Stomach (tissue), 4 donors: ENCODE data around the gene ALDH1A2.

Experiments used
- EP300 ChIP-seq: sonication (generic); formaldehyde crosslinking; IDR thresholded peaks from one replicate; pipeline ENCODE4 v1.6.1; 2017; ENCODE audit warnings: antibody characterized with exemption
- POLR2AphosphoS5 ChIP-seq, 3 donors: sonication (generic); formaldehyde crosslinking; IDR thresholded peaks; one replicate each; pipeline ENCODE4 v1.6.1; 2016; ENCODE audit warnings: antibody characterized with exemption in 3 of 3
- TF ChIP-seq, protein P1 (sequence below), 7 experiments: fragments of 450-650 bp in 4 of 7; fragments of 200-600 bp in 3 of 7; sonication (generic) in 3 of 7; IDR thresholded peaks; one replicate each; pipeline ENCODE4 v1.5.1; 2016 to 2019; ENCODE audit warnings: antibody characterized with exemption in 7 of 7, control low read depth in 2 of 7, mild to moderate bottlenecking in 1 of 7

DNA sequence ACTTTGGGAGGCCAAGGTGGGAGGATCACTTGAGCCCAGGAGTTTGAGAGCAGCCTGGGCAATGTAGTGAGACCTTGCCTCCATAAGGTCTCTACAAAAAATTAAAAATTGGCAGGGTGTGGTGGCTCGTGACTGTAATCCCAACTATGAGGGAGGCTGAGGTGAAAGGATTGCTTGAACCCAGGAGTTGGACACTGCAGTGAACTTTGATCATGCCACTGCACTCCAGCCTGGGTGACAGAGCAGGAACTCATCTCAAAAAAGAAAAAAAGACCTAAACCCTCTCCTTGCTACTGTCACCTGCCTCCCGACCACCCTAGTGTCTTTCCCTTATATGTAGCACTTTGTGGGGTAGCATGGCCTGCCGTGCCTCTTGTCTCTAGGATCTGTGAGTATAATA lies 48.9 kb upstream of the ALDH1A2 start:
- TF ChIP-seq, protein P1, sequence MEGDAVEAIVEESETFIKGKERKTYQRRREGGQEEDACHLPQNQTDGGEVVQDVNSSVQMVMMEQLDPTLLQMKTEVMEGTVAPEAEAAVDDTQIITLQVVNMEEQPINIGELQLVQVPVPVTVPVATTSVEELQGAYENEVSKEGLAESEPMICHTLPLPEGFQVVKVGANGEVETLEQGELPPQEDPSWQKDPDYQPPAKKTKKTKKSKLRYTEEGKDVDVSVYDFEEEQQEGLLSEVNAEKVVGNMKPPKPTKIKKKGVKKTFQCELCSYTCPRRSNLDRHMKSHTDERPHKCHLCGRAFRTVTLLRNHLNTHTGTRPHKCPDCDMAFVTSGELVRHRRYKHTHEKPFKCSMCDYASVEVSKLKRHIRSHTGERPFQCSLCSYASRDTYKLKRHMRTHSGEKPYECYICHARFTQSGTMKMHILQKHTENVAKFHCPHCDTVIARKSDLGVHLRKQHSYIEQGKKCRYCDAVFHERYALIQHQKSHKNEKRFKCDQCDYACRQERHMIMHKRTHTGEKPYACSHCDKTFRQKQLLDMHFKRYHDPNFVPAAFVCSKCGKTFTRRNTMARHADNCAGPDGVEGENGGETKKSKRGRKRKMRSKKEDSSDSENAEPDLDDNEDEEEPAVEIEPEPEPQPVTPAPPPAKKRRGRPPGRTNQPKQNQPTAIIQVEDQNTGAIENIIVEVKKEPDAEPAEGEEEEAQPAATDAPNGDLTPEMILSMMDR (IDR thresholded peaks at IDR 0.05), result no peak
- no peak for TF ChIP-seq POLR2AphosphoS5 (IDR thresholded peaks at IDR 0.05)
- TF ChIP-seq EP300, result no peak
